Activated CD4-positive, alpha-beta T cell treated with anti-CD3 and anti-CD28 coated beads, Interleukin-2, amount 10 ng/mL, durations not matched to agents 24 days and 14 days (primary cell): ENCODE data around the gene DCUN1D4. TPM values are rescaled to one million over a fixed set of nuclear protein-coding genes. Genes with fewer than 3 reads are reported as not detected.

ENCODE experiments used
- DNase-seq: peaks from one replicate; pipeline ENCODE4 v3.0.0; 2022
- H3K27ac Mint-ChIP-seq: one replicate; pipeline ENCODE4 v1.8.0; 2022; ENCODE audit warnings: mild to moderate bottlenecking, mixed read lengths
- H3K27me3 Mint-ChIP-seq: one replicate; pipeline ENCODE4 v1.8.0; 2022; ENCODE audit warnings: mixed read lengths
- H3K36me3 Mint-ChIP-seq: one replicate; pipeline ENCODE4 v1.8.0; 2022; ENCODE audit warnings: low read depth, mild to moderate bottlenecking, mixed read lengths
- H3K4me1 Mint-ChIP-seq: one replicate; pipeline ENCODE4 v1.8.0; 2021; ENCODE audit warnings: mixed read lengths
- H3K4me3 Mint-ChIP-seq: one replicate; pipeline ENCODE4 v1.8.0; 2022; ENCODE audit warnings: mild to moderate bottlenecking, moderate library complexity, mixed read lengths
- H3K9me3 Mint-ChIP-seq: one replicate; pipeline ENCODE4 v1.8.0; 2021; ENCODE audit warnings: mixed read lengths
- intact Hi-C: fragments of 100-400 bp; cut with micrococcal nuclease; formaldehyde crosslinking; loops from one replicate; pipeline ENCODE4 v1.15.1; 2023
- total RNA-seq: library from RNA; stranded (reverse); gene quantifications from 2 replicates; pipeline ENCODE4 v1.2.3, GENCODE V29; 2022

The DCUN1D4 gene
- total RNA-seq, 1 donor from 2014 or later: 34.3 TPM

- Mint-ChIP-seq H3K36me3 (peaks cover 10% of the 10 kb centered on the region), H3K27ac (peak overlapping the region; percentile 93), H3K4me1 (peaks cover 21% of the 10 kb centered on the region), H3K4me3 (peak overlapping the region; percentile 94), H3K27me3 (peaks cover 8% of the 10 kb centered on the region), H3K9me3 (no peaks in the 10 kb centered on the region)
- intact Hi-C loops: loop anchor here (1.0 to 5.0 kb wide), 3 partner anchors 813 to 1523 kb away; partner anchors contain the start of genes SCFD2 and USP46
- peak; percentile 94 for DNase-seq
Measured at GRCh38 chr4:51844153-51845054, 1.5 kb downstream of the DCUN1D4 start.

- Mint-ChIP-seq H3K9me3 (no peaks in the 10 kb centered on the region), H3K4me3 (peak overlapping the region; percentile 94), H3K27ac (peak overlapping the region; percentile 93), H3K27me3 (peaks cover 6% of the 10 kb centered on the region), H3K36me3 (peaks cover 11% of the 10 kb centered on the region), H3K4me1 (peaks cover 21% of the 10 kb centered on the region)
- no peak for DNase-seq
- intact Hi-C loops: no loop called here
Measured at GRCh38 chr4:51845055-51845426, 2.1 kb downstream of the DCUN1D4 start.

GRCh38 chr4:51845711-51846110, 2.8 kb downstream of the DCUN1D4 start:
- Mint-ChIP-seq H3K27ac (no peak overlapping the region), H3K4me3 (no peak overlapping the region), H3K27me3 (peaks cover 4% of the 10 kb centered on the region), H3K9me3 (no peaks in the 10 kb centered on the region), H3K4me1 (peaks cover 22% of the 10 kb centered on the region), H3K36me3 (peaks cover 11% of the 10 kb centered on the region)
- DNase-seq: no peak
- intact Hi-C loops: no loop called here

- H3K4me3 Mint-ChIP-seq: no peak overlapping the region
- peaks cover 9% of the 10 kb centered on the region for H3K36me3 Mint-ChIP-seq
- no peak for DNase-seq
- peaks cover 26% of the 10 kb centered on the region for H3K4me1 Mint-ChIP-seq
- no peaks in the 10 kb centered on the region for H3K9me3 Mint-ChIP-seq
- intact Hi-C loops: no loop called here
- no peaks in the 10 kb centered on the region for H3K27me3 Mint-ChIP-seq
- H3K27ac Mint-ChIP-seq: no peak overlapping the region
Measured at GRCh38 chr4:51849430-51849829, 6.5 kb downstream of the DCUN1D4 start.

GRCh38 chr4:51850294-51850693, 7.3 kb downstream of the DCUN1D4 start:
- no peaks in the 10 kb centered on the region for H3K9me3 Mint-ChIP-seq
- intact Hi-C loops: no loop called here
- H3K27ac Mint-ChIP-seq: no peak overlapping the region
- H3K4me3 Mint-ChIP-seq: no peak overlapping the region
- no peak for DNase-seq
- peaks cover 20% of the 10 kb centered on the region for H3K4me1 Mint-ChIP-seq
- no peaks in the 10 kb centered on the region for H3K27me3 Mint-ChIP-seq
- peaks cover 9% of the 10 kb centered on the region for H3K36me3 Mint-ChIP-seq

- Mint-ChIP-seq H3K27me3 (no peaks in the 10 kb centered on the region), H3K9me3 (no peaks in the 10 kb centered on the region), H3K36me3 (peaks cover 9% of the 10 kb centered on the region), H3K4me3 (no peak overlapping the region), H3K4me1 (peaks cover 17% of the 10 kb centered on the region), H3K27ac (no peak overlapping the region)
- intact Hi-C loops: no loop called here
- no peak for DNase-seq
Measured at GRCh38 chr4:51851090-51851936, 8.4 kb downstream of the DCUN1D4 start.

- Mint-ChIP-seq H3K36me3 (peaks cover 9% of the 10 kb centered on the region), H3K4me1 (peaks cover 17% of the 10 kb centered on the region), H3K27ac (no peak overlapping the region), H3K4me3 (no peak overlapping the region), H3K27me3 (no peaks in the 10 kb centered on the region), H3K9me3 (no peaks in the 10 kb centered on the region)
- no peak for DNase-seq
- intact Hi-C loops: no loop called here
Measured at GRCh38 chr4:51851937-51852290, 9.0 kb downstream of the DCUN1D4 start.

- Mint-ChIP-seq H3K4me3 (no peak overlapping the region), H3K27me3 (no peaks in the 10 kb centered on the region), H3K9me3 (no peaks in the 10 kb centered on the region), H3K4me1 (peaks cover 17% of the 10 kb centered on the region), H3K36me3 (peaks cover 7% of the 10 kb centered on the region), H3K27ac (no peak overlapping the region)
- DNase-seq: no peak
- intact Hi-C loops: no loop called here
Measured at GRCh38 chr4:51853027-51853682, 10.2 kb downstream of the DCUN1D4 start.

- Mint-ChIP-seq H3K27me3 (no peaks in the 10 kb centered on the region), H3K4me1 (peaks cover 14% of the 10 kb centered on the region), H3K36me3 (peaks cover 3% of the 10 kb centered on the region), H3K27ac (no peak overlapping the region), H3K9me3 (no peaks in the 10 kb centered on the region), H3K4me3 (no peak overlapping the region)
- intact Hi-C loops: no loop called here
- DNase-seq: no peak
Measured at GRCh38 chr4:51855270-51855669, 12.3 kb downstream of the DCUN1D4 start.

GRCh38 chr4:51855751-51856150, 12.8 kb downstream of the DCUN1D4 start:
- H3K36me3 Mint-ChIP-seq: peaks cover 5% of the 10 kb centered on the region
- H3K4me3 Mint-ChIP-seq: no peak overlapping the region
- no peak for DNase-seq
- peaks cover 13% of the 10 kb centered on the region for H3K4me1 Mint-ChIP-seq
- H3K27me3 Mint-ChIP-seq: no peaks in the 10 kb centered on the region
- H3K27ac Mint-ChIP-seq: no peak overlapping the region
- no peaks in the 10 kb centered on the region for H3K9me3 Mint-ChIP-seq
- intact Hi-C loops: no loop called here

- Mint-ChIP-seq H3K27ac (no peak overlapping the region), H3K4me3 (no peak overlapping the region), H3K27me3 (no peaks in the 10 kb centered on the region), H3K36me3 (peaks cover 5% of the 10 kb centered on the region), H3K9me3 (no peaks in the 10 kb centered on the region), H3K4me1 (peaks cover 7% of the 10 kb centered on the region)
- intact Hi-C loops: no loop called here
- no peak for DNase-seq
Measured at GRCh38 chr4:51858605-51859202, 15.8 kb downstream of the DCUN1D4 start.

GRCh38 chr4:51859476-51860031, 16.6 kb downstream of the DCUN1D4 start:
- no peak overlapping the region for H3K27ac Mint-ChIP-seq
- peaks cover 6% of the 10 kb centered on the region for H3K4me1 Mint-ChIP-seq
- no peaks in the 10 kb centered on the region for H3K9me3 Mint-ChIP-seq
- intact Hi-C loops: no loop called here
- H3K27me3 Mint-ChIP-seq: no peaks in the 10 kb centered on the region
- DNase-seq: no peak
- no peak overlapping the region for H3K4me3 Mint-ChIP-seq
- peaks cover 5% of the 10 kb centered on the region for H3K36me3 Mint-ChIP-seq

- no peak overlapping the region for H3K27ac Mint-ChIP-seq
- no peak overlapping the region for H3K4me3 Mint-ChIP-seq
- no peaks in the 10 kb centered on the region for H3K9me3 Mint-ChIP-seq
- peaks cover 16% of the 10 kb centered on the region for H3K36me3 Mint-ChIP-seq
- no peak for DNase-seq
- intact Hi-C loops: no loop called here
- no peaks in the 10 kb centered on the region for H3K27me3 Mint-ChIP-seq
- peaks cover 6% of the 10 kb centered on the region for H3K4me1 Mint-ChIP-seq
Measured at GRCh38 chr4:51862199-51862598, 19.2 kb downstream of the DCUN1D4 start.
